HEK293T (cell line): ENCODE results near the gene ATG16L1.

ENCODE experiments used
- ARNT ChIP-seq: fragments of 450-650 bp; IDR thresholded peaks from 2 replicates; pipeline ENCODE4 v1.6.1; 2017; ENCODE audit warnings: mild to moderate bottlenecking
- BHLHE40 ChIP-seq: fragments of 450-650 bp; IDR thresholded peaks from 2 replicates; pipeline ENCODE4 v1.6.1; 2016; ENCODE audit warnings: mild to moderate bottlenecking, moderate library complexity, borderline replicate concordance
- ELF4 ChIP-seq: fragments of 450-650 bp; IDR thresholded peaks from 2 replicates; pipeline ENCODE4 v1.6.1; 2017; ENCODE audit warnings: antibody characterized with exemption
- FOXM1 ChIP-seq: fragments of 450-650 bp; IDR thresholded peaks from 2 replicates; pipeline ENCODE4 v1.6.1; 2017; ENCODE audit warnings: mild to moderate bottlenecking, borderline replicate concordance
- HDGF ChIP-seq: fragments of 450-650 bp; IDR thresholded peaks from 2 replicates; pipeline ENCODE4 v1.6.1; 2017; ENCODE audit warnings: antibody characterized with exemption, borderline replicate concordance
- LEF1 ChIP-seq: fragments of 450-650 bp; IDR thresholded peaks from 2 replicates; pipeline ENCODE4 v1.6.1; 2017; ENCODE audit warnings: mild to moderate bottlenecking, borderline replicate concordance
- NFRKB ChIP-seq: fragments of 450-650 bp; IDR thresholded peaks from 2 replicates; pipeline ENCODE4 v1.6.1; 2016; ENCODE audit warnings: mild to moderate bottlenecking, moderate library complexity
- SP1 ChIP-seq: fragments of 450-650 bp; IDR thresholded peaks from 2 replicates; pipeline ENCODE4 v1.6.1; 2017
- SUZ12 ChIP-seq: fragments of 450-650 bp; IDR thresholded peaks from 2 replicates; pipeline ENCODE4 v1.6.1; 2016; ENCODE audit warnings: mild to moderate bottlenecking

- no peak for TF ChIP-seq NFRKB
- TF ChIP-seq ELF4, result no peak
- no peak for TF ChIP-seq LEF1
- no peak for TF ChIP-seq SP1
- TF ChIP-seq FOXM1, result no peak
- no peak for TF ChIP-seq ARNT
- no peak for TF ChIP-seq HDGF
- no peak for TF ChIP-seq BHLHE40
- TF ChIP-seq SUZ12, result no peak
Observed at GRCh38 chr2:233210843-233211547, 40.5 kb upstream of the ATG16L1 start.
